ENCODE data around the gene CARD11.

DNA sequence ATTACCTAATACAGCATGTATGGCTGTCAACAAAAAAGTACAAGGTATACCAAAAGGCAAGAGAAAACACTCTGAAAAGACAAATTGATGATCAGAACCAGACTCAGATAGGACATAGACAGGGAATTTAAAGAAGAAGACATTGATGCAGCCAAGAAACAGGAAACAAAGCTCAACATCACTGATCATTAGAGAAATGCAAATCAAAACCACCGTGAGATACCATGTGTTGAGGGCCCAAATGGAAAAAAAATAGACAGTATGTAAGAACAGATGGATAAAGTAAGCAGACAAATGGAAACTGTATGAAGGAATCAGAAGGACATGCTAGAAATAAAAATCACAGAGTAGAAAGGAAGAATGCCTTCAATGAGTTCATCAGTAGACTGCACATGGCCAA lies 23.3 kb downstream of the CARD11 start:
- TF ChIP-seq POLR2A (IDR thresholded peaks at IDR 0.05): no peak
- no peak for TF ChIP-seq CTCF (IDR thresholded peaks at IDR 0.05)
